Measurements from ENCODE around the gene SAMD15.
A peak's percentile ranks its signal among the peaks of the same experiment; 100 is the strongest.

SAMD15 gene

DNA sequence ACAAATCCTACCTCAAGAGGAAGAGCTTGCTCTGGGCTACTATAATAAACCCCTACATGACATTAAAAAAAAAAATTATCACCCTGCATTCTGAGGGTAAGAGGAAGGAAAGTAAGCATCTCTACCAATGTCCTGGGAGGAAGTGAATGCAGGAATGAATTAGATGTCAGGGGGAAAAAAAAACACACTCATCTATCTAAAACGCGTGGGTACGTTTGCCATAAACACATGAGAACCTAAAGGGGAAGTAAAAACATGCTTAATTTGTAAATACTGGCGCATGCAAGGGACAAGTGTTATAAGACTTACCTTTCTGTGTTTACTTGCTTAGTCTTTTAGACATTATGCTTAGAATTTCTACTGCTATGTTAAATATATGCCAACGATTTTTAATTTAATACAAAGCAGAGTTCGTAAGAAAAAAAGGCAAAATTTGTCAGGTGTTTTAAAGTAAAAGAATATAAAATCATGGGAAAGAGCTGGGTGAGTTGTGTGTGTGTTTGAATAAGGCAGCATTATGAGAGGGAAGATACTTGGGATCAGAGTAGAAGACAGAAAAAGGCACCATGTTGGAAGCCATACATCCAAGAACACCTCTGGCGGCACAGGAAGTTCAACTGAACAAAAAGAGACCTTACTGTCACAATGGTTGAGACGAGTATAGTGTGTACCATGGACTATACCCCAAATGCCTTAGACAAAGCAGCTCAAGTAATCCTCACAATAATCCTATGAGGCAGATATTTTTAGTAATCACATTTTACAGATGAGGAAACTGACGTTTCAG is 1.8 kb upstream of the SAMD15 start:
- no peak for DNase-seq (ENCODE audit: low read depth)
- H3K4me3 ChIP-seq (ENCODE audit: low read depth, low read length), result peak overlapping the region; percentile 71

DNA sequence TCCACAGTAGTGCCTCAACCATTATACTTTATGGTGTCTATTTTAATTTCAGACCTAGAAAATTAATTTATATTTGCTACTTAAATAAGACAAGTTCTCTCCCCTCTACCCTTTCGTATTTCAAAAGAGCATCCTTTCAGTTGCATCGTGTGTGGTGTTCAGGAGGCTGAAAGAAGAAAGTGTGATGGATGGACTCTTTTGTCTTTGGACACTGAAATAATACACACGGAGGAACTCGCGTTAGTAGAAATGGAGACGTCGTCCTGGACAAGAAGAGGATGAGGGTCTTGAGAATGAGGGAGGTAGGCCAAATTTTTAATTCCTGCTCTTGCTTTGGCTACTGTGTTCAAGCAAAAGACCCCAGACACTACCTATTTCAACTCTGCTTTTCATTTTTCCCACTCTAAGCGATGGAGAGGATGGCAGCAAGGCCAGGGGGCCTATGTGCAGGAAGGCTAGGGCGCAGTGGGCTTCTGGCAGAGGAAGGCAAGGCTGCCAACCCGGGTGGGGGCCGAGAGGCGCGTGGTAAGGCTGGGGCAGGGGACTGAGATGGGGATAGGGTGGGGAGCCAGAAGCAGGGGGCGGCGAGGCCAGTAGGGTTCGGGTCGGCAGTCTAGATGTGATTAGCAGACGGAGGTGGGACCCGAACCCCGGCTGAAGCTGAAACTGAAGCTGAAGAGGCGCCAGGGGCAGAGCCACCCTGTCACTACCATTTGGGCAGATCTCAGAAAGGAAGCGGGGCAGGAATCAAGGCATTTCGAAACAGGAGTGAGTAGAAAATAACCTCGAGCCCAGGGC is 1.0 kb upstream of the SAMD15 start:
- peak overlapping the region; percentile 71 for H3K4me3 ChIP-seq (ENCODE audit: low read depth, low read length)
- TF ChIP-seq, protein P1, sequence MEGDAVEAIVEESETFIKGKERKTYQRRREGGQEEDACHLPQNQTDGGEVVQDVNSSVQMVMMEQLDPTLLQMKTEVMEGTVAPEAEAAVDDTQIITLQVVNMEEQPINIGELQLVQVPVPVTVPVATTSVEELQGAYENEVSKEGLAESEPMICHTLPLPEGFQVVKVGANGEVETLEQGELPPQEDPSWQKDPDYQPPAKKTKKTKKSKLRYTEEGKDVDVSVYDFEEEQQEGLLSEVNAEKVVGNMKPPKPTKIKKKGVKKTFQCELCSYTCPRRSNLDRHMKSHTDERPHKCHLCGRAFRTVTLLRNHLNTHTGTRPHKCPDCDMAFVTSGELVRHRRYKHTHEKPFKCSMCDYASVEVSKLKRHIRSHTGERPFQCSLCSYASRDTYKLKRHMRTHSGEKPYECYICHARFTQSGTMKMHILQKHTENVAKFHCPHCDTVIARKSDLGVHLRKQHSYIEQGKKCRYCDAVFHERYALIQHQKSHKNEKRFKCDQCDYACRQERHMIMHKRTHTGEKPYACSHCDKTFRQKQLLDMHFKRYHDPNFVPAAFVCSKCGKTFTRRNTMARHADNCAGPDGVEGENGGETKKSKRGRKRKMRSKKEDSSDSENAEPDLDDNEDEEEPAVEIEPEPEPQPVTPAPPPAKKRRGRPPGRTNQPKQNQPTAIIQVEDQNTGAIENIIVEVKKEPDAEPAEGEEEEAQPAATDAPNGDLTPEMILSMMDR (IDR thresholded peaks at IDR 0.05; ENCODE audit: low read depth, low read length, missing control alignments), result no peak
- no peak for DNase-seq (ENCODE audit: low read depth)

More for the DNA sequence above, 1.8 kb upstream of the SAMD15 start:
- TF ChIP-seq, protein P1 (IDR thresholded peaks at IDR 0.05; ENCODE audit: low read depth, low read length, missing control alignments), result no peak

DNA sequence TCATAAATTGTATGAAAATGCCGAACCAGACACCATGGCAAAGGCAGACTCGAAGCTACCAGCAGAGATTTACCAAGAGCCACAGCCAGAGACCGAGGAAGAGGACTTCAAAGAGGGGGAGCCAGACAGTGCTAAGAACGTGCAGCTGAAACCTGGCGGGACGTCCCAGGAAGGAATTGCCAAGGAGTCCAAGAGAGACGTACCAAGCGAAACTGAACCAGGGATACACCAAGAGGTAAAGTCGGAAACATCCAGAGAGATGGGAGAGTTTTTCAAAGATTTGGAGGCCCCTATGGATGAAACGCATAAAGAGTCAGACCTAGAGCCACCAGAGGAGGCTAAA is 294 bp downstream of the SAMD15 start:
- DNase-seq (ENCODE audit: low read depth), result no peak
- peak overlapping the region; percentile 71 for H3K4me3 ChIP-seq (ENCODE audit: low read depth, low read length)
- TF ChIP-seq, protein P1 (IDR thresholded peaks at IDR 0.05; ENCODE audit: low read depth, low read length, missing control alignments), result no peak

DNA sequence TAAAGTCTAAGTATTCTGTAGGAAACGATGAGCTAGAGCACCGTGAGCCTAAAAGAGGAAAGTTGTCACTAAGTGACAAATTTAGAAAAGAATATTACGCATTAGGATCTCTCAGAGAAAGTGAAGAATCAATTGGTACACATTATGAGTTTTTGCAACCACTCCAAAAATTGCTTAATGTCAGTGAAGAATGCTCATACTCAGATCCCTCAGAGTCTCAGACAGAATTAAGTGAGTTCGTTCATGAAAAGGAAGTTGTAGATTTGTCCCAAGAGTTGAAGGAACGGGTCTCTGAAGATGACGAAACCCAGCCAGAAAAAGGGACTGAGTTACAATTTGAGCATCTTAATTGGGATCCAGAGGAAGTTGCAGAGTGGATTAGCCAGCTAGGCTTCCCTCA is 1.5 kb downstream of the SAMD15 start:
- H3K4me3 ChIP-seq (ENCODE audit: low read depth, low read length), result no peak overlapping the region
- no peak for DNase-seq (ENCODE audit: low read depth)
- TF ChIP-seq, protein P1 (IDR thresholded peaks at IDR 0.05; ENCODE audit: low read depth, low read length, missing control alignments), result no peak

DNA sequence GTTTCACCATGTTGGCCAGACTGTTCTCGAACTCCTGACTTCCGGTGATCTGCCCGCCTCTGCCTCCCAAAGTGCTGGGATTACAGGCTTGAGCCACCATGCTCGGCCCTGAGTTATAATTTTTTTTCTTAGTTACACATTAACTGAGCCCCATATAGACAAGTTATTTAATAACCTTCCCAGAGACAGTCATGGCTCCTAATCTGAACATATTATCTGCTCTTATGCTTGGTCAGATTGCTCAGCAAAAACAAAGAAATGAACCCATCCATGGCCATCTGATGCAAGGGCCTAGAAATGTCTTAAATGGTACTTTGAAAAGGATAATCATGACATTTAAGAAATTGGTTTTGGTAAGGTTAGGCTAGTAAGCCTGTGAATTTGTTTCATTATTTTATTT is 13.0 kb downstream of the SAMD15 start:
- TF ChIP-seq, protein P1 (IDR thresholded peaks at IDR 0.05; ENCODE audit: low read depth, low read length, missing control alignments), result no peak
- H3K4me3 ChIP-seq (ENCODE audit: low read depth, low read length), result no peak overlapping the region
- no peak for DNase-seq (ENCODE audit: low read depth)

DNA sequence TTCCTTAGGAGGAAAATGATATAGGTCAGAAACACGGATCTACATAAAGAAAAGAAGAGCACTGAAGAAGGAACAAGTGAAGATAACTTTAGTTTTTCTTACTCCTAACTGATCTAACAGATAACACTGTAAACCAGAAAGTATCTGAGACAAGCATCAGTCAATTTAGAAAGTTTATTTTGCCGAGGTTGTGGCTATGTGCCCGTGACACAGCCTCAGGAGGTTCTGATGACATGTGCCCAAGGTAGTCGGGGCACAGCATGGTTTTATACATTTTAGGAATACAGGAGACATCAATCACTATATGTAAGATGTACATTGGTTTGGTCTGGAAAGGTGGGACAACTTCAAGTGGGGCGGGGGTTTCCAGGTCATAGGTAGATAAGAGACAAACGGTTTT is 23.0 kb downstream of the SAMD15 start:
- TF ChIP-seq, protein P1 (IDR thresholded peaks at IDR 0.05; ENCODE audit: low read depth, low read length, missing control alignments), result no peak
- DNase-seq (ENCODE audit: low read depth), result no peak
- H3K4me3 ChIP-seq (ENCODE audit: low read depth, low read length), result no peak overlapping the region
